Measurements from ENCODE around the gene SLC24A3.
"Not testable (repeated sequence)": the region's sequence is repeated elsewhere in the genome, so short reads cannot be mapped to it uniquely, and the experiment has no call there.

SLC24A3 gene

DNA sequence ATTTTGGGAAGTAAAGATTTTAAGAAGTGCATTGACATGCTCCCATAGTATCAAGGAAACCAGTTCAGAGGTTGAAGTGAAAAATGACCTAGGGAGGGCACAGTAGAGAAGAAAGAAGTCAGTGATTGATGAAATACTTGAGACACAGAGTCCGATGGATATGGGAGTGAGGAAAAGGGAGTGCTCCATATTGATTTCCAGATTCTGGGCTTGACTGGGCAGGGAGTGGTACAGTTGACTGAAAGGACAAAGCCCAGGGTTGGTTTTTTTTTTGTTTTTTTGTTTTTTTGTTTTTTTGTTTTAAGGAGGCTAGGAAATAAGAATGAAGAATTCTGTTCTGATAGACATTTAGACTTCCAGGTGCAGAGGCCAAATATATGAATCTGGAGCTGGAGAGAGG lies 458.9 kb downstream of the SLC24A3 start:
- TF ChIP-seq ZFX (IDR thresholded peaks at IDR 0.05; ENCODE audit: borderline replicate concordance) = no peak
- TF ChIP-seq, protein P1, sequence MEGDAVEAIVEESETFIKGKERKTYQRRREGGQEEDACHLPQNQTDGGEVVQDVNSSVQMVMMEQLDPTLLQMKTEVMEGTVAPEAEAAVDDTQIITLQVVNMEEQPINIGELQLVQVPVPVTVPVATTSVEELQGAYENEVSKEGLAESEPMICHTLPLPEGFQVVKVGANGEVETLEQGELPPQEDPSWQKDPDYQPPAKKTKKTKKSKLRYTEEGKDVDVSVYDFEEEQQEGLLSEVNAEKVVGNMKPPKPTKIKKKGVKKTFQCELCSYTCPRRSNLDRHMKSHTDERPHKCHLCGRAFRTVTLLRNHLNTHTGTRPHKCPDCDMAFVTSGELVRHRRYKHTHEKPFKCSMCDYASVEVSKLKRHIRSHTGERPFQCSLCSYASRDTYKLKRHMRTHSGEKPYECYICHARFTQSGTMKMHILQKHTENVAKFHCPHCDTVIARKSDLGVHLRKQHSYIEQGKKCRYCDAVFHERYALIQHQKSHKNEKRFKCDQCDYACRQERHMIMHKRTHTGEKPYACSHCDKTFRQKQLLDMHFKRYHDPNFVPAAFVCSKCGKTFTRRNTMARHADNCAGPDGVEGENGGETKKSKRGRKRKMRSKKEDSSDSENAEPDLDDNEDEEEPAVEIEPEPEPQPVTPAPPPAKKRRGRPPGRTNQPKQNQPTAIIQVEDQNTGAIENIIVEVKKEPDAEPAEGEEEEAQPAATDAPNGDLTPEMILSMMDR (IDR thresholded peaks at IDR 0.05) = no peak
- no peak overlapping the region for H3K27ac ChIP-seq

DNA sequence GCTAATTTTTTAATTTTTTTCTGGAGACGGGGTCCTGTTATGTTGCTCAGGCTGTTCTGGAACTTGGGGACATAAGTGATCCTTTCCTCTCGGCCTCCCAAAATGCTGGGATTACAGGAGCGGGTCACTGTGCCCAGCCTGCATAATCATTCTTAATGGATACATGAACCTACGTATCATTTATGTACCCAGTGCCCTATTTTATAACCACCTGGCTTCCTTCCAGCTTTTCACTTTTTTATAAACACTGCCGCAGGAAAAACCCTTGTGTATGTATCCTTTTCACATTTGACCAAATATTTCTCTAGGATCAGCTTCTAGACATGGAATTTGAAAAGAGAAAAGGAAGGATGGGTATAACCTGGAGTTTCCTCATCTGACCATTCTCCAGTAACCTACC lies 460.1 kb downstream of the SLC24A3 start:
- H3K27ac ChIP-seq = no peak overlapping the region
- no peak for TF ChIP-seq ZFX (IDR thresholded peaks at IDR 0.05; ENCODE audit: borderline replicate concordance)
- TF ChIP-seq, protein P1 (IDR thresholded peaks at IDR 0.05) = no peak

DNA sequence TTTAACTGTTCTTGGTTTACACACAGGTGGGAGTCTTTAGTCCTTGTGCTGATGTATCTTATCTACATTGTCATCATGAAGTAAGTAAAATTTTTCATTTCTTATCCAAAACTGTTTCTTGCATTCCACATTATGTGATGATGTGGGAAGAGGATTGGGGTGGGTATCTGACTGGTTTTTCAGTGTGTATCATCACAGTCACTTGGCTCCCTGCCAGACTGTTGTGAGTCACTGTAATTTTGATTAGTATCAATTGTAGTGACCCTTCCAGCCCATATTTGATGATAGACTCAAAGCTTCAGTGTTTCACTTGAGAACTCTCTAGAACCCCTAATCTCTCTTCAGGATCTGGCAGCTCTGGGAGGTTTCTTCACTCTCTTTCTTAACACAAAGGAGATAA lies 461.1 kb downstream of the SLC24A3 start:
- TF ChIP-seq, protein P1 (IDR thresholded peaks at IDR 0.05) = no peak
- no peak for TF ChIP-seq ZFX (IDR thresholded peaks at IDR 0.05; ENCODE audit: borderline replicate concordance)
- H3K27ac ChIP-seq = no peak overlapping the region

DNA sequence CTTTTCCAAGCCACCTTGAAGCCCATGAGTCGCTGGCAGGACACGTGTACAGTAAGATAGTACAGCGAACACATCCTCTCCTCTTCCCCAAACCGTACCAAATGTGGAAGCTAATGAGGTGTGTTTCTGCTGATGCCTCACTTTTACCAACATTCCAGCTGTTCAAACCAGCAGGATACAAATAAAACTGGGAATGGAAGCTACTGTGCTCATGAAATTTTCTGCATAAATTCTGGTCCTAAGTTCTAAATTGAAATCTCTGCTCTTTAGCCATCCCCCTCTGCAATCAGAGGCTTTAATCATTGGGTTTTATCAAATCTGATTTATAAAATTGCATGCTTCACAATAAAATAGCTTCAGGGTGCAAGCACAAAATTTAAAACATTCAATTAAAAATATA lies 463.8 kb downstream of the SLC24A3 start:
- H3K27ac ChIP-seq = no peak overlapping the region
- TF ChIP-seq, protein P1 (IDR thresholded peaks at IDR 0.05) = no peak
- no peak for TF ChIP-seq ZFX (IDR thresholded peaks at IDR 0.05; ENCODE audit: borderline replicate concordance)

DNA sequence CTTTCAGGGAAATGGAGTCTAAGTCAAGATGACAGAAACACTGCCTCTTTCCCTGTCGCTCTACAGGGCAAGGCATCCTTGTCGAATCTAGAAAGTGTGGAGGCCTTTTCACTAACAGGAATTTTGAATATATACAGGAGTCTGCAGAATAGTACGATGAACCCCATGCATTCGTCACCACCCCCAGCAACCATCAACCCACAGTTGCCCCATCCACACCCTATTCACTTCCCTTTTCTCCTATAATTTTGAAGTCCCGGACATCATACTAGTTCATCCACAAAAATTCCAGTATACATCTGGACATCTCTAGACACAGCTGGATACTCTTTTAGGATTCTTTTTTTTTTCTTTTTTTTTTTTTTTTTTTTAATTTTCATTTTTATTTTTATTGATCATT lies 464.9 kb downstream of the SLC24A3 start:
- TF ChIP-seq ZFX (IDR thresholded peaks at IDR 0.05; ENCODE audit: borderline replicate concordance) = no peak
- TF ChIP-seq, protein P1 (IDR thresholded peaks at IDR 0.05) = no peak
- H3K27ac ChIP-seq = no peak overlapping the region

DNA sequence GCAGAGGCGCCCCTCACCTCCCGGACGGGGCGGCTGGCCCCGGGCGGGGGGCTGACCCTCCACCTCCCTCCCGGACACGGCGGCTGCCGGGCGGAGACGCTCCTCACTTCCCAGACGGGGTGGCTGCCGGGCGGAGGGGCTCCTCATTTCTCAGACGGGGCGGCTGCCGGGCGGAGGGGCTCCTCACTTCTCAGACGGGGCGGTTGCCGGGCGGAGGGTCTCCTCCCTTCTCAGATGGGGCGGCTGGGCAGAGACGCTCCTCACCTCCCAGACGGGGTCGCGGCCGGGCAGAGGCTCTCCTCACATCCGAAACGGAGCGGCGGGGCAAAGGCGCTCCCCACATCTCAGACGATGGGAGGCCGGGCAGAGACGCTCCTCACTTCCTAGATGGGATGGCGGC lies 466.1 kb downstream of the SLC24A3 start:
- H3K27ac ChIP-seq = not testable (repeated sequence)

DNA sequence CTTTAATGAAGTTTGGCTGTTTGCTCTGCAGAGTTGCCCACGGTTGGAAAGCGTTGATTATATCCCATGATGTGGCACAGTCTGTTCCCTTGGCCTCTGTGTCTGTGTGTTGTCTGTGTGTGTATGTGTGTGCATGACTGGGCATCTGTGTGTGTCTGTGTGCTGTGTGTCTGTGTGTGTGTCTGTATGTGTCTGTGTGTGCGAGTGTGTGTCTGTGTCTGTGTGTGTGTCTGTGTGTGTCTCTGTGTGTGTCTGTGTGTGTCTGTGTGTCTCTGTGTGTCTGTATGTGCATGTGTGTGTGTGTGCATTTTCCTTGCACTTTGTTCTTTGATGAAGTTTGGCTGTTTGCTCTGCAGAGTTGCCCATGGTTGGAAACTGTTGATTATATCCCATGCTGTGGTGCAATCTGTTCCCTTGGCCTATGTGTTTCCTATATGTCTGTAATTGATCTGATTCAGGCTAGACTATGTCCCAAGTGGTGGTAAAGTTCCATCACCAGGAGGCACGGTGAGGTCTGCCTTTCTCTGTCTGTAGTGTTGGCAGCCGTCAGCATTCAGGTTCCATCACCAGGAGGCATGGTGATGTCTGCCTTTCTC lies 467.6 kb downstream of the SLC24A3 start:
- H3K27ac ChIP-seq = no peak overlapping the region
- TF ChIP-seq, protein P1 (IDR thresholded peaks at IDR 0.05) = no peak
- no peak for TF ChIP-seq ZFX (IDR thresholded peaks at IDR 0.05; ENCODE audit: borderline replicate concordance)

DNA sequence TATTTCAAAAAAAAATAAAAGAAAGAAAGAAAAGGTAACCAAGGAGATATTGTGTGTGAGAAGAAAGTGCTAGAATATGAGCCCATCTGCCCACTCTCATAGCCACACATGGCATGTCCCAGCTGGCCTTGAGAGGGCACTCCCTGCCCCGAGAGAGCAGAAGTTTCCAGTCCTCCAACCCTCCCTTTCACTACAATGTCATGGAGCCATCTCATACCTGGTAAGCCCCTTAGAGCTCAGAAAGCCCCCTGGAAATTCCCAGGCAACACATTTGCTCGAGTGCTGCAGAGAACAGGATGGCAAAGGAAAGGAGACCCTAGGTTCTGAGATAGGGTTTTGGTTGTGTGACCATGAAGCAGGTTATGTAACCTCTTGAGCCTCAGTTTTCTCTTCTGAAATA lies 469.8 kb downstream of the SLC24A3 start:
- no peak overlapping the region for H3K27ac ChIP-seq
- TF ChIP-seq, protein P1 (IDR thresholded peaks at IDR 0.05) = no peak
- TF ChIP-seq ZFX (IDR thresholded peaks at IDR 0.05; ENCODE audit: borderline replicate concordance) = no peak
